ENCODE results near the gene CUBN.
A peak's percentile ranks its signal among the peaks of the same experiment; 100 is the strongest.

The CUBN gene

DNA sequence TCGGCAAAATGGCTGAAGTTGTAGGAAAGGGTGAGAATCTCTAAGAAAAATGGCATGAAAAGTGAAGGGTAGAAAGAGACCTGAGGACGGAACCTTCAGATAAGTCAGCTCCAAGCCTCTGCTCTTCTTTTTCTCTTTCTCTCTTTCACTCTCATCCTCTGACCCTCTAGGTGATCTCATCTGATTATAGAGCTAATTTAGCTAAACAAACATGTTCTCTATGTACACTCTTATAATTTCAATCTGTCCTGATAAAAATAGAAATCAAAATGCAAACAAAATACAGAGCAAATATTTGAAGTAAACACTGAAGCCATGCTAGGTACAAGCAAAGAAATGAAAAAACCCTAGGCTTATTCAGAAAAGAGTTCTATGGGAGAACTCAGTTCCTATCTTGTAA, 14.4 kb upstream of the CUBN start:
- TF ChIP-seq, protein P1, sequence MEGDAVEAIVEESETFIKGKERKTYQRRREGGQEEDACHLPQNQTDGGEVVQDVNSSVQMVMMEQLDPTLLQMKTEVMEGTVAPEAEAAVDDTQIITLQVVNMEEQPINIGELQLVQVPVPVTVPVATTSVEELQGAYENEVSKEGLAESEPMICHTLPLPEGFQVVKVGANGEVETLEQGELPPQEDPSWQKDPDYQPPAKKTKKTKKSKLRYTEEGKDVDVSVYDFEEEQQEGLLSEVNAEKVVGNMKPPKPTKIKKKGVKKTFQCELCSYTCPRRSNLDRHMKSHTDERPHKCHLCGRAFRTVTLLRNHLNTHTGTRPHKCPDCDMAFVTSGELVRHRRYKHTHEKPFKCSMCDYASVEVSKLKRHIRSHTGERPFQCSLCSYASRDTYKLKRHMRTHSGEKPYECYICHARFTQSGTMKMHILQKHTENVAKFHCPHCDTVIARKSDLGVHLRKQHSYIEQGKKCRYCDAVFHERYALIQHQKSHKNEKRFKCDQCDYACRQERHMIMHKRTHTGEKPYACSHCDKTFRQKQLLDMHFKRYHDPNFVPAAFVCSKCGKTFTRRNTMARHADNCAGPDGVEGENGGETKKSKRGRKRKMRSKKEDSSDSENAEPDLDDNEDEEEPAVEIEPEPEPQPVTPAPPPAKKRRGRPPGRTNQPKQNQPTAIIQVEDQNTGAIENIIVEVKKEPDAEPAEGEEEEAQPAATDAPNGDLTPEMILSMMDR (IDR thresholded peaks at IDR 0.05), result no peak
- TF ChIP-seq ZFX (IDR thresholded peaks at IDR 0.05; ENCODE audit: borderline replicate concordance), result no peak
- H3K27ac ChIP-seq, result peak overlapping the region; percentile 91

DNA sequence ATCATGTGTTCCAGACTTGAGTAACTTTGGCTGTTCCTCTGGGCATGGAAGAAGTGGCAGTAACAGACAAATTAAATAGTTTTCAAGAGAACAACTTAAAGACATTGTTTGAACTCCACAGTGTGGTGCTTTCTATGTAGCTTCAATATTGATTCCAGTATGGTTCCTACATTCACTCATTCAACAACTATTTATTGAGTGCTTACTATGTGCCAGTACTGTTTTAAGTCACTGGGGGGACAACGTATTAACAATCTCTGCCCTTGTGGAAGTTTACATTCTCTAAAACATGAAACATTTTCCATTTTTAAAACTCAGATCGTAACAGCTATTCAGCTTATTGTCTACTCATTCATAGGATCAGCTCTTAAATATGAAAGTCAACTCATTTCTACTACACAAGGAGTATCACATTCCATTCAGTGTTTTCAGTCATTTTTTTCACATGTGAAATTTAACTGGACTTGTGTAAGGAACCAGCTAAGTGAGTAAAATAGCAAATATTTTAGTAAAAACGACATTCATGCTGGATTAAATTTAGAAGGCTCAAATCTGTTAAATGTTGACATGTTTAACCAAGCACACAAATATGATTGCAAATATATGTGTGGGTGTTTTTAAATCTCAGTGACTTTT, 13.6 kb upstream of the CUBN start:
- no peak for TF ChIP-seq ZFX (IDR thresholded peaks at IDR 0.05; ENCODE audit: borderline replicate concordance)
- TF ChIP-seq, protein P1 (IDR thresholded peaks at IDR 0.05), result no peak
- H3K27ac ChIP-seq, result peak overlapping the region; percentile 91

DNA sequence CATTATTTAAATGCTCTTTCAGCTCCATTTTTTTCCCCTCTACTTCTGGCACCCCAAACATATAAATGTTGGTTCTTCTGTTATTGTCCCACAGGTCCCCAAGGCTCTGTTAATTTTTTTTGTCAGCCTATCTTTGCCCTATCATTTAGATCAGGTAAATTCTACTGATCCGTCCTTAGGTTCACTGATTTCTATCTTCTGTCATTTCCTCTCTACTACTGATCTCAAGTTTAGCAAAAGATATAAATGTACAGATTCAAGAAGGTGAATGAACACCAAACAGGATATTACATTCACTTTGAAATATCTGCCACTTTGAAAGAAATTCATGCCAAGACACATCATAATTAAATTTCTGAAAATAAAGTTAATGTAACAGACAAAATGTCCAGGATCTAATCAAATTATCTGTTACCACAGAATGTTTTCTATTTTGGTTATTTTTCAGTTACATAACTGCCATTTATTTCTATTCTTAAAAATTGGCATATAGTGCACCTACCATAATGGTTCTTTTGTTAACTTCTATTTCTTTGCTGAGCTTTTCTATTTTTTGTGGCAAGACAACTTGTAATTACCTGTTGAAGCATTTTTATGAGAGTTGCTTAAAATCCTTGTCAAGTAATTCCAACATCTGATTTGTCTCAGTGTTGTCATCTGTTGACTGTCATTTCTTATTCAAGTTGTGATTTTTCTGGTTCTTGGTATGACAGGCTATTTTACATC, 12.1 kb upstream of the CUBN start:
- TF ChIP-seq ZFX (IDR thresholded peaks at IDR 0.05; ENCODE audit: borderline replicate concordance), result no peak
- TF ChIP-seq, protein P1 (IDR thresholded peaks at IDR 0.05), result no peak
- no peak overlapping the region for H3K27ac ChIP-seq

DNA sequence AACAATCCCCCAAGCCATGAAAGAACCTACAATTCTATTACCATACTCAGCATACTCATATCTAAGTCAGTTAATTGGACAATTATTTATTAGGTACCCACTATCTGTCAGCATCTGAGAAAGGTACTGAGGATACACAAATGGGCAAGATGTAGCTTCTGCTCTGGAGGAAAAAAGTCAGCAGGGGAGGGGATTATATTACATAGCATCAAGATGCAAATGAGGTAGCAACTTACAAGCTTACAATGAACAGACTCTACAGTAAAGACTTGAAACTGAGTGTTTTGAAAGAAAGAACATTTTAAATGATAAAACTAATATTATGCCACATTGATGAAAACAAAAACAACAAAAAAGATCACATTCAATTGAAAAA, 10.8 kb upstream of the CUBN start:
- H3K27ac ChIP-seq, result no peak overlapping the region
- TF ChIP-seq, protein P1 (IDR thresholded peaks at IDR 0.05), result no peak

DNA sequence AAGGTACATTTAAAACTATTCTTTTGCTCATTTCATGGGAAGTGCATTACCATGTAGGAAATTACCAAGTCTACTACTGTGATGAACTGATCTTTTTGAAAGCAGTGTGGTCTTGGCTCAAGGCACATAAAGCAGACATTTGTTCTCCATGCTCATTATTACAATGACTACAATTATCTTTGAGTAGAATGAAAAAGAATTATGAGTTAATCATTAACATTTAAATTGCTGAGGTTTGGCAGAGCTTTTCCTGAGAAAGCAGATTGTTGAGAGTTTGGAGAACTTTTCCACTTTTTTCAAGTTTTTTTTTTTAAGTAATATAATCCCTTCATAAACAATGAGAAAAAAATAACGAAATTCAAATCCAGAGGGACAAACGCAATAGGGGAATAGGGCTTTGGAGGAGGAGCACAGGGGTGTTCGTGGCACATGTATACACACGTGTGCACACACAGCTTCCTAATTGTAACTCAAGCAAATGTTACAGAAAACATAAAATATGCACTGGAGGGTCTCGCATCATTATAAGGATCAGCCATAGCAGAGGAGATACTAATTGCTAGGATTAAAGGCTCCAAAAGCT, 8.9 kb upstream of the CUBN start:
- H3K27ac ChIP-seq, result no peak overlapping the region
- TF ChIP-seq, protein P1 (IDR thresholded peaks at IDR 0.05), result no peak
- TF ChIP-seq ZFX (IDR thresholded peaks at IDR 0.05; ENCODE audit: borderline replicate concordance), result no peak

DNA sequence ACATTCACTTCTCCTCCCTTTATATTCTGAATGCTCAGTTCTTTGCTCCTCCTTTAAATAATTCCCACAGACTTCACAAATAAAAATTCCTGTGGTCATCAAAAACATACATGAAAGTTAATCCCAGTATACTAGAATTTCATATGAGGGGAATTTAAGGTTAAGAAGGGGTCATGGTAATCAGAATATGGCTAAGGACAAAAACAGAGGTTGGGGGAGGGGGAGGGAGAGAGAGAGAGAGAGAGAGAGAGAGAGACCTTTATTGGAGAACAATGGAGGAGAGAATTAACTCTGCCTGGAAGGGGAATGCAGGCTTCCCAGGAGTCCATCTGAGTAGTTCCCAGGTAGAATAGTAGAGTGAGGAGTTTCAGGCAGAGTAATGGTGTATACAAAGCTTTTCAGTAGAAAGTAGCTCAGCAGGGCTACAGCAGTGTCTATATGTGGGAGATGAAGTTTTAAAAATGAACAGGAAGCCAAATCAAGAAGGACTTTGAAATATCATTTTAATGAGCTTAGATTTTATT, 5.2 kb upstream of the CUBN start:
- H3K27ac ChIP-seq, result no peak overlapping the region
- no peak for TF ChIP-seq ZFX (IDR thresholded peaks at IDR 0.05; ENCODE audit: borderline replicate concordance)
- TF ChIP-seq, protein P1 (IDR thresholded peaks at IDR 0.05), result no peak

DNA sequence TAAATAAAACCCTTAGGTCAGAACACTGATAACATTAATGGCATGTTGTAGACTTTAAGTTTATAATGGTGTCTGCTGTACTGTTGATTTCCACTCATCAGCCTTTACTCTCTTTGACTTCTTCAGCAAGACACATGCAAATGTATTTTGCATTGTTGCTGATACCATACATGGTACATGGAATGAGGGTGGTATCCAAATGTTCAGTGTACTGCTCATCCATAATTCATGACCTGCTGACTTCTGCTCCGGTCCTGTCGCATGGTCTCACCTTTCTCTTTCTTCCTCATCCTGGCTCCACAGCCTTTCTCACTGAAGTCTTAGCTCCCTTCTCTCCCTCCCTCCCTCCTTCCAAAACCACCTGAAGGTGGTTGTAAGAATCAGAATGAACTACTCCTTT, 4.7 kb upstream of the CUBN start:
- H3K27ac ChIP-seq, result no peak overlapping the region
- TF ChIP-seq, protein P1 (IDR thresholded peaks at IDR 0.05), result no peak
- no peak for TF ChIP-seq ZFX (IDR thresholded peaks at IDR 0.05; ENCODE audit: borderline replicate concordance)

All from 22Rv1 (cell line).